Endodermal cell (in vitro differentiated cells): ENCODE data around the gene CYP46A1. TPM values are rescaled to one million over a fixed set of nuclear protein-coding genes. Genes with fewer than 3 reads are reported as not detected.

Experiments
- DNase-seq: peaks from one replicate; pipeline ENCODE4 v3.0.0-alpha.2; 2017
- H3K27ac ChIP-seq: 2 replicates; pipeline ENCODE4 v1.5.1; 2013; ENCODE audit warnings: mild to moderate bottlenecking, low read depth, low read length, moderate library complexity
- H3K27me3 ChIP-seq: 2 replicates; pipeline ENCODE4 v1.6.1; 2013; ENCODE audit warnings: mild to moderate bottlenecking, low read length, moderate library complexity; ENCODE audit not compliant: insufficient read depth, control insufficient read depth, poor library complexity, severe bottlenecking
- H3K36me3 ChIP-seq: 2 replicates; pipeline ENCODE4 v1.7.0; 2013; ENCODE audit warnings: mild to moderate bottlenecking, low read length, moderate library complexity; ENCODE audit not compliant: control insufficient read depth, insufficient read depth
- H3K4me1 ChIP-seq: one replicate; pipeline ENCODE4 v1.7.0; 2013; ENCODE audit warnings: low read length; ENCODE audit not compliant: control insufficient read depth, insufficient read depth
- H3K4me3 ChIP-seq: 2 replicates; pipeline ENCODE4 v1.5.1; 2013; ENCODE audit warnings: mild to moderate bottlenecking, low read length, moderate library complexity
- H3K9ac ChIP-seq: 2 replicates; pipeline ENCODE4 v1.6.1; 2013; ENCODE audit warnings: mild to moderate bottlenecking, low read length, moderate library complexity; ENCODE audit not compliant: poor library complexity, severe bottlenecking; ENCODE audit errors: extremely low read depth
- H3K9me3 ChIP-seq: 2 replicates; pipeline ENCODE4 v1.6.1; 2013; ENCODE audit warnings: mild to moderate bottlenecking, low read length, moderate library complexity; ENCODE audit not compliant: control insufficient read depth
- H3K27ac Mint-ChIP-seq: 2 replicates; pipeline ENCODE4 v1.8.0; 2020; ENCODE audit warnings: mixed read lengths
- H3K27me3 Mint-ChIP-seq: 2 replicates; pipeline ENCODE4 v1.8.0; 2021; ENCODE audit warnings: mild to moderate bottlenecking, mixed read lengths; ENCODE audit not compliant: insufficient read depth
- H3K36me3 Mint-ChIP-seq: 2 replicates; pipeline ENCODE4 v1.8.0; 2020; ENCODE audit warnings: low read depth, mixed read lengths
- H3K4me1 Mint-ChIP-seq: 2 replicates; pipeline ENCODE4 v1.8.0; 2020; ENCODE audit warnings: mixed read lengths
- H3K4me3 Mint-ChIP-seq: 2 replicates; pipeline ENCODE4 v1.8.0; 2020; ENCODE audit warnings: mild to moderate bottlenecking, moderate library complexity, mixed read lengths
- H3K9me3 Mint-ChIP-seq: 2 replicates; pipeline ENCODE4 v1.8.0; 2020; ENCODE audit warnings: mild to moderate bottlenecking, mixed read lengths
- WGBS, 2 experiments: methylation state at CpG; one replicate each; pipeline versions ENCODE4 v1.1.5 to v1.1.7; 2013; ENCODE audit warnings: missing lambda C conversion rate in 2 of 2, mixed read lengths in 1 of 2; ENCODE audit not compliant: insufficient coverage in 1 of 2, insufficient read length in 1 of 2; 5-methylcytosine and 5-hydroxymethylcytosine counted together
- total RNA-seq, 2 donors: library from RNA; stranded (reverse); fragmentation: NEBNext Ultra II Directional in 1 of 2; extraction: Animal tissue kit (Norgen Biotek cat#: 25700) in 1 of 2; gene quantifications; 2 replicates in 1 of 2; 3 replicates in 1 of 2; pipeline ENCODE4 v1.2.1, GENCODE V29; 2021
- TF ChIP-seq, protein P1 (sequence below): fragments of 200-600 bp; sonication (generic); conservative IDR thresholded peaks from 2 replicates; pipeline ENCODE4 v1.5.0; 2021; ENCODE audit warnings: antibody characterized with exemption, mild to moderate bottlenecking

CYP46A1 gene
- total RNA-seq, 2 donors from 2014 or later = 0.55 to 0.57 TPM

GRCh38 chr14:99696929-99697328 lies 12.8 kb downstream of the CYP46A1 start:
- Histone ChIP-seq H3K27ac (no peak overlapping the region), H3K36me3 (no peaks in the 10 kb centered on the region), H3K4me3 (no peak overlapping the region), H3K9ac (no peak overlapping the region), H3K27me3 (no peaks in the 10 kb centered on the region), H3K9me3 (peaks cover under 1% of the 10 kb centered on the region), H3K4me1 (no peaks in the 10 kb centered on the region)
- Mint-ChIP-seq H3K27ac (no peak overlapping the region), H3K4me3 (no peak overlapping the region), H3K27me3 (peaks cover 5% of the 10 kb centered on the region), H3K4me1 (no peaks in the 10 kb centered on the region), H3K36me3 (no peaks in the 10 kb centered on the region), H3K9me3 (peaks cover under 1% of the 10 kb centered on the region)
- no peak for DNase-seq
- TF ChIP-seq, protein P1, sequence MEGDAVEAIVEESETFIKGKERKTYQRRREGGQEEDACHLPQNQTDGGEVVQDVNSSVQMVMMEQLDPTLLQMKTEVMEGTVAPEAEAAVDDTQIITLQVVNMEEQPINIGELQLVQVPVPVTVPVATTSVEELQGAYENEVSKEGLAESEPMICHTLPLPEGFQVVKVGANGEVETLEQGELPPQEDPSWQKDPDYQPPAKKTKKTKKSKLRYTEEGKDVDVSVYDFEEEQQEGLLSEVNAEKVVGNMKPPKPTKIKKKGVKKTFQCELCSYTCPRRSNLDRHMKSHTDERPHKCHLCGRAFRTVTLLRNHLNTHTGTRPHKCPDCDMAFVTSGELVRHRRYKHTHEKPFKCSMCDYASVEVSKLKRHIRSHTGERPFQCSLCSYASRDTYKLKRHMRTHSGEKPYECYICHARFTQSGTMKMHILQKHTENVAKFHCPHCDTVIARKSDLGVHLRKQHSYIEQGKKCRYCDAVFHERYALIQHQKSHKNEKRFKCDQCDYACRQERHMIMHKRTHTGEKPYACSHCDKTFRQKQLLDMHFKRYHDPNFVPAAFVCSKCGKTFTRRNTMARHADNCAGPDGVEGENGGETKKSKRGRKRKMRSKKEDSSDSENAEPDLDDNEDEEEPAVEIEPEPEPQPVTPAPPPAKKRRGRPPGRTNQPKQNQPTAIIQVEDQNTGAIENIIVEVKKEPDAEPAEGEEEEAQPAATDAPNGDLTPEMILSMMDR = no peak
- 88 to 89% methylated on average over 4 of the region's 4 CpGs for WGBS, 2 experiments

GRCh38 chr14:99698236-99698635 lies 14.1 kb downstream of the CYP46A1 start:
- WGBS, 2 experiments = 79 to 81% methylated on average over 6 of the region's 6 CpGs
- H3K27ac ChIP-seq = no peak overlapping the region
- H3K27me3 Mint-ChIP-seq = peaks cover 6% of the 10 kb centered on the region
- no peaks in the 10 kb centered on the region for H3K36me3 ChIP-seq
- H3K4me1 ChIP-seq = no peaks in the 10 kb centered on the region
- H3K4me3 Mint-ChIP-seq = no peak overlapping the region
- no peak overlapping the region for H3K9ac ChIP-seq
- TF ChIP-seq, protein P1 = no peak
- no peak overlapping the region for H3K4me3 ChIP-seq
- H3K27me3 ChIP-seq = no peaks in the 10 kb centered on the region
- no peak for DNase-seq
- H3K36me3 Mint-ChIP-seq = peaks cover 1% of the 10 kb centered on the region
- H3K27ac Mint-ChIP-seq = no peak overlapping the region
- H3K9me3 Mint-ChIP-seq = peaks cover 10% of the 10 kb centered on the region
- no peaks in the 10 kb centered on the region for H3K4me1 Mint-ChIP-seq
- peaks cover 11% of the 10 kb centered on the region for H3K9me3 ChIP-seq

DNA sequence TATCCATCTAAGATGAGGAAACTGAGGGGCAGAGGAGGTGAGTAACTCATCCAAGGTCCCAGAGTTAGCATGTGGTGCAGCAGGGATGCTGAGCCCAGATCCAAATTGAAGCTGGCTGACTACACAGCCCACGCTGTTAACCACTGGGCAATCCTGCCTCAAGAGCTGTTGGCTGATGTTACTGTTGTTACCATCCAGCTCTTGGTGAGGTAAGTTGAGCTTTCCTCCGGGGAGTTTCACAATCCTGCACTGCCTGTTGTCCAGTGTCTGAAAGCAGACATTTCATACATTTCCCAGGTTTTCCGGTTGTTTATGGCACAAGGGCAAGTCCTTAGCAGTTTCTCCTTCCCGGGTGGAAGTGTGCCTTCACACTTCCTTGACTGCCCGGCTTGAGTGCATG lies 14.5 kb downstream of the CYP46A1 start:
- Mint-ChIP-seq H3K4me3 (no peak overlapping the region), H3K27ac (no peak overlapping the region)
- TF ChIP-seq, protein P1 = no peak

More for the DNA sequence above, 14.5 kb downstream of the CYP46A1 start:
- Mint-ChIP-seq H3K4me1 (no peaks in the 10 kb centered on the region), H3K9me3 (peaks cover 14% of the 10 kb centered on the region), H3K36me3 (peaks cover 5% of the 10 kb centered on the region), H3K27me3 (peaks cover 10% of the 10 kb centered on the region)
- Histone ChIP-seq H3K27ac (no peak overlapping the region), H3K4me1 (no peaks in the 10 kb centered on the region), H3K4me3 (no peak overlapping the region), H3K36me3 (no peaks in the 10 kb centered on the region), H3K27me3 (no peaks in the 10 kb centered on the region), H3K9ac (no peak overlapping the region), H3K9me3 (peaks cover 15% of the 10 kb centered on the region)
- DNase-seq = no peak
- WGBS, 2 experiments = 92 to 94% methylated on average over 5 of the region's 5 CpGs
